NT2/D1 (cell line): ENCODE data around the gene MYPN.

Experiments
- YY1 ChIP-seq: IDR thresholded peaks from 2 replicates; pipeline ENCODE4 v1.6.1; 2011; ENCODE audit not compliant: insufficient read length, insufficient read depth
- ZNF274 ChIP-seq: IDR thresholded peaks from 2 replicates; pipeline ENCODE4 v1.6.1; 2011; ENCODE audit warnings: mild to moderate bottlenecking, low read depth, low read length

DNA sequence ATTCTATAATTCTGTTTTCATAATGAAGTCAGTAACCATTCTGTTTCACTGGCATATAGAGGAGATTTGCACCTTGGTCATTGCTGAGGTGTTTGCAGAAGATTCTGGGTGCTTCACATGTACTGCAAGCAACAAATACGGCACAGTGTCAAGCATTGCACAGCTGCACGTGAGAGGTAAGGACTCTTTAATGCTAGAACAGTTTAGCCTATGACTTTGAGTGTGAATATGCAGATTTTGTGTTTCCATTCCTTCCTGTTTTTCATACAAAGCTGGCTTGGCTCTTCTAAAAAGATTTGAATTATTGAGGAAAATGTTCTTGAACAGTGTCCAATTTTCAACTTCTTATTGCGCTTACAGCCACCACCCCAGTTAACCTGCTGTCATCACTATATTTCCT, 56.4 kb downstream of the MYPN start:
- no peak for TF ChIP-seq YY1
- no peak for TF ChIP-seq ZNF274
